K562 (cell line): Measurements from ENCODE around the gene TMEM151A. TPM values are rescaled to one million over a fixed set of nuclear protein-coding genes. Genes with fewer than 3 reads are reported as not detected.

ENCODE experiments used
- ARID2 ChIP-seq: fragments of 450-650 bp; IDR thresholded peaks from 2 replicates; pipeline ENCODE4 v1.6.1; 2017; ENCODE audit warnings: antibody characterized with exemption, mild to moderate bottlenecking
- COPS2 ChIP-seq: fragments of 450-650 bp; conservative IDR thresholded peaks from 2 replicates; pipeline ENCODE4 v1.6.1; 2016; ENCODE audit warnings: mild to moderate bottlenecking, moderate library complexity
- CREM ChIP-seq: IDR thresholded peaks from 2 replicates; pipeline ENCODE4 v1.6.1; 2014; ENCODE audit warnings: antibody characterized with exemption, low read depth
- CTBP1 ChIP-seq: fragments of 450-650 bp; IDR thresholded peaks from 2 replicates; pipeline ENCODE4 v1.6.1; 2016; ENCODE audit warnings: borderline replicate concordance
- FOSL1 ChIP-seq: fragments of 200-800 bp; sonication (Bioruptor generic); conservative IDR thresholded peaks from 2 replicates; pipeline ENCODE4 v1.6.1; 2016; ENCODE audit warnings: missing genetic modification characterization, missing compliant biosample characterization
- FOXK1 ChIP-seq: sonication (generic); formaldehyde crosslinking; IDR thresholded peaks from 2 replicates; pipeline ENCODE4 v1.8.0; 2022; ENCODE audit warnings: missing genetic modification reagents, mild to moderate bottlenecking, borderline replicate concordance
- GABPB1 ChIP-seq: sonication (generic); formaldehyde crosslinking; IDR thresholded peaks from 2 replicates; pipeline ENCODE4 v1.8.0; 2022; ENCODE audit warnings: mild to moderate bottlenecking, missing genetic modification reagents
- IFI16 ChIP-seq: fragments of 250-450 bp; sonication (Bioruptor Pico); IDR thresholded peaks from 2 replicates; pipeline ENCODE4 v2.1.2; 2022; ENCODE audit warnings: mild to moderate bottlenecking, inconsistent platforms
- MTA3 ChIP-seq: fragments of 450-650 bp; formaldehyde crosslinking; IDR thresholded peaks from 2 replicates; pipeline ENCODE4 v1.6.1; 2017; ENCODE audit warnings: mild to moderate bottlenecking, borderline replicate concordance
- MXI1 ChIP-seq: IDR thresholded peaks from 2 replicates; pipeline ENCODE4 v1.6.1; 2011; ENCODE audit warnings: low read depth, mild to moderate bottlenecking, improper control_type of control experiment, low read length
- MYNN ChIP-seq, 2 experiments: sonication (generic); formaldehyde crosslinking in 1 of 2; IDR thresholded peaks; 2 replicates each; pipeline versions ENCODE4 v1.5.0 to v1.6.1; 2016 to 2020; ENCODE audit warnings: antibody characterized with exemption in 1 of 2, missing genetic modification reagents in 1 of 2
- POLR2A ChIP-seq: fragments of 450-650 bp; conservative IDR thresholded peaks from 2 replicates; pipeline ENCODE4 v1.6.1; 2016
- POLR2G ChIP-seq: fragments of 200-400 bp; formaldehyde crosslinking; IDR thresholded peaks from 2 replicates; pipeline ENCODE4 v1.6.1; 2017; ENCODE audit warnings: low read depth, mild to moderate bottlenecking, antibody characterized with exemption, low read length, moderate library complexity
- SIN3A ChIP-seq, 2 experiments: fragments of 150-350 bp in 1 of 2; IDR thresholded peaks; 2 replicates each; pipeline ENCODE4 v1.6.1; 2011 to 2016; ENCODE audit warnings: borderline replicate concordance in 2 of 2, low read depth in 2 of 2, low read length in 2 of 2, mild to moderate bottlenecking in 2 of 2, moderate library complexity in 2 of 2; ENCODE audit not compliant: control insufficient read depth in 1 of 2
- SP1 ChIP-seq: sonication (generic); formaldehyde crosslinking; IDR thresholded peaks from 2 replicates; pipeline ENCODE4 v1.8.1; 2022; ENCODE audit warnings: mild to moderate bottlenecking, missing genetic modification reagents
- SPI1 ChIP-seq: IDR thresholded peaks from 2 replicates; pipeline ENCODE4 v1.6.1; 2011; ENCODE audit warnings: low read depth, low read length, control low read depth, borderline replicate concordance
- WHSC1 ChIP-seq: IDR thresholded peaks from one replicate; pipeline ENCODE4 v1.6.1; 2012; ENCODE audit warnings: low read length, control low read depth, inconsistent platforms
- polyA plus RNA-seq, 8 experiments: library from polyadenylated mRNA; depleted of rRNA in 4 of 8; stranded (reverse) in 5 of 8; unstranded in 3 of 8; fragments of >200 nt; fragmentation: Nextera tagmentation in 2 of 8; fragmentation: Illumina TruSeq in 1 of 8; extraction: Ambion mirVana in 2 of 8; extraction: Trizol in 1 of 8; gene quantifications; 2 replicates each; pipeline versions ENCODE4 v1.2.1 to v1.2.3, GENCODE V29; 2011 to 2014; ENCODE audit warnings: inconsistent platforms in 1 of 8, missing spikeins in 1 of 8
- total RNA-seq, 7 experiments: library from RNA; depleted of rRNA in 6 of 7; stranded (reverse); fragments of >200 nt in 6 of 7; fragmentation: Illumina TruSeq in 2 of 7; extraction: Trizol in 2 of 7; gene quantifications; 2 replicates each; pipeline versions ENCODE4 v1.2.1 to v1.2.3, GENCODE V29; 2011 to 2021; ENCODE audit warnings: low replicate concordance in 1 of 7
- TF ChIP-seq, protein P1 (sequence below), 2 experiments: fragments of 450-650 bp in 1 of 2; sonication (generic) in 1 of 2; formaldehyde crosslinking in 1 of 2; IDR thresholded peaks in 1 of 2; conservative IDR thresholded peaks in 1 of 2; 2 replicates each; pipeline versions ENCODE4 v1.6.1 to v1.8.1; 2016 to 2023; ENCODE audit warnings: mild to moderate bottlenecking in 2 of 2, moderate library complexity in 2 of 2, inconsistent platforms in 1 of 2, missing genetic modification reagents in 1 of 2
- TF ChIP-seq, protein P2 (sequence below): sonication (generic); formaldehyde crosslinking; IDR thresholded peaks from 2 replicates; pipeline ENCODE4 v1.8.0; 2022; ENCODE audit warnings: mild to moderate bottlenecking, missing genetic modification reagents, borderline replicate concordance
- TF ChIP-seq, protein P3 (sequence below): fragments of 450-650 bp; IDR thresholded peaks from 2 replicates; pipeline ENCODE4 v1.6.1; 2017; ENCODE audit warnings: antibody characterized with exemption
- TF ChIP-seq, protein P4 (sequence below): sonication (generic); formaldehyde crosslinking; IDR thresholded peaks from 2 replicates; pipeline ENCODE4 v1.8.1; 2023; ENCODE audit warnings: mild to moderate bottlenecking, missing genetic modification reagents

Gene TMEM151A
- total and polyA plus RNA-seq, 9 of the 15 experiments (the other 6 are each of a cell fraction or from before 2014, with no cell fraction given) = not detected

DNA sequence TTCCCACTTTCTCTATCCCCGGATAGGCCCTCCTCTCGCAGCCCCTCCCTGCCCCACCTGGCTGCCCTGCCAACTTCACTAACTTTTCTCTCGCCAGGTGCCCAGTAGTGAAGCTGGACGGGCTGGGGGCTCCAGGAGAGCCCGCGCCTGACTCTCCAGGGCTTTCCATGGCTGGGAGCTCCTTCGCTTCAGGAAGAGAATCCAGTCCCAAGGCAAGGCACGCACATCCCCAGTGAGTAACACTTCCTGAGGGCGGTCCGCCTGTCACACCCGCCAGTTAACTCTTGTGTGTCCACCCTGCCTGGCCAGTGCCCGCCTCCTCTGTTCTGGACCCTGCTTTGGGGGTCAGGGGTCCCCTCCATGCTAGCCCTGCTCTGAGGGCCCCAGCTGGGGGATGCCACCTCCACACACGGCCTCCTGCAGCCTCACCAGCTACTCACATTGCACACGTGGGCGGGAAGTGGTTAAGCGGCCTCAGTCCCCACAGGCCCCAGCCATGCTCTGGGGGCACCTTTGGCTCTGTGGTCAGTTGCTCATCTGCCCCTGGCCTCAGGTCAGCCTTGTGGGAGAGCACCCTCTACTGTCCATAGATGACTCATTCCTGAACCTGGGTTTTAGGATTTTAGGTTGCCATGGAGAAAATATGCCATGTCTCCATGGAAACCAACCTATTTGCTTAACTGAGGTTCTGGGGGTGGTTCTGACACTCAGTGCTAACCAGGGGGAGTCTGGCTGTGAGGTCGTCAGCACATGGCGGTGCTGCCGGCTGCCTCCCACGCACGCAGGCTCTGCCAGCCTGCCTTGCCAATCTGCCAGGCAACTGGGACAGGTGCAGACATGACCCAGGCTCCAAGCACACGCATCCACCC is 44.8 kb downstream of the TMEM151A start, which contains the start of gene RIN1 (continued):
- TF ChIP-seq, protein P1, sequence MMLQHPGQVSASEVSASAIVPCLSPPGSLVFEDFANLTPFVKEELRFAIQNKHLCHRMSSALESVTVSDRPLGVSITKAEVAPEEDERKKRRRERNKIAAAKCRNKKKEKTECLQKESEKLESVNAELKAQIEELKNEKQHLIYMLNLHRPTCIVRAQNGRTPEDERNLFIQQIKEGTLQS (IDR thresholded peaks at IDR 0.05) = peak; percentile 81
- TF ChIP-seq, protein P1 (CRISPR knock-in tag; conservative IDR thresholded peaks at IDR 0.05) = no peak
- TF ChIP-seq MTA3 (peak; percentile 41; the same call in 1 of the 2 replicates), CREM (peak; percentile 61), POLR2A (peak; percentile 45; the same call in 1 of the 2 replicates), MXI1 (peak; percentile 72; the same call in 1 of the 2 replicates), POLR2G (peak; percentile 29), GABPB1 (CRISPR knock-in tag) (peak; percentile 75), MYNN (IDR thresholded peaks at IDR 0.05) (peak; percentile 99), MYNN (CRISPR knock-in tag; IDR thresholded peaks at IDR 0.05) (peak; percentile 29; the same call in 1 of the 2 replicates), SPI1 (no peak), FOXK1 (CRISPR knock-in tag) (0 out of 2 replicates have a peak, but pooled peaks have one; percentile 39), WHSC1 (no peak), COPS2 (no peak), SP1 (CRISPR knock-in tag) (peak; percentile 48; the same call in 1 of the 2 replicates), FOSL1 (tag) (peak; percentile 96), IFI16 (CRISPR knock-in tag) (no peak), SIN3A (IDR thresholded peaks at IDR 0.05; ENCODE audit: borderline replicate concordance in 2 of 2, control insufficient read depth in 1 of 2, low read depth in 2 of 2, low read length in 2 of 2) (peak in 1 of 2 experiments; percentile 59; a peak in 1 of 4 replicates), CTBP1 (peak; percentile 60; the same call in 1 of the 2 replicates), ARID2 (no peak)
- TF ChIP-seq, protein P2, sequence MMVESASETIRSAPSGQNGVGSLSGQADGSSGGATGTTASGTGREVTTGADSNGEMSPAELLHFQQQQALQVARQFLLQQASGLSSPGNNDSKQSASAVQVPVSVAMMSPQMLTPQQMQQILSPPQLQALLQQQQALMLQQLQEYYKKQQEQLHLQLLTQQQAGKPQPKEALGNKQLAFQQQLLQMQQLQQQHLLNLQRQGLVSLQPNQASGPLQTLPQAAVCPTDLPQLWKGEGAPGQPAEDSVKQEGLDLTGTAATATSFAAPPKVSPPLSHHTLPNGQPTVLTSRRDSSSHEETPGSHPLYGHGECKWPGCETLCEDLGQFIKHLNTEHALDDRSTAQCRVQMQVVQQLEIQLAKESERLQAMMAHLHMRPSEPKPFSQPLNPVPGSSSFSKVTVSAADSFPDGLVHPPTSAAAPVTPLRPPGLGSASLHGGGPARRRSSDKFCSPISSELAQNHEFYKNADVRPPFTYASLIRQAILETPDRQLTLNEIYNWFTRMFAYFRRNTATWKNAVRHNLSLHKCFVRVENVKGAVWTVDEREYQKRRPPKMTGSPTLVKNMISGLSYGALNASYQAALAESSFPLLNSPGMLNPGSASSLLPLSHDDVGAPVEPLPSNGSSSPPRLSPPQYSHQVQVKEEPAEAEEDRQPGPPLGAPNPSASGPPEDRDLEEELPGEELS = peak; percentile 89
- TF ChIP-seq, protein P3, sequence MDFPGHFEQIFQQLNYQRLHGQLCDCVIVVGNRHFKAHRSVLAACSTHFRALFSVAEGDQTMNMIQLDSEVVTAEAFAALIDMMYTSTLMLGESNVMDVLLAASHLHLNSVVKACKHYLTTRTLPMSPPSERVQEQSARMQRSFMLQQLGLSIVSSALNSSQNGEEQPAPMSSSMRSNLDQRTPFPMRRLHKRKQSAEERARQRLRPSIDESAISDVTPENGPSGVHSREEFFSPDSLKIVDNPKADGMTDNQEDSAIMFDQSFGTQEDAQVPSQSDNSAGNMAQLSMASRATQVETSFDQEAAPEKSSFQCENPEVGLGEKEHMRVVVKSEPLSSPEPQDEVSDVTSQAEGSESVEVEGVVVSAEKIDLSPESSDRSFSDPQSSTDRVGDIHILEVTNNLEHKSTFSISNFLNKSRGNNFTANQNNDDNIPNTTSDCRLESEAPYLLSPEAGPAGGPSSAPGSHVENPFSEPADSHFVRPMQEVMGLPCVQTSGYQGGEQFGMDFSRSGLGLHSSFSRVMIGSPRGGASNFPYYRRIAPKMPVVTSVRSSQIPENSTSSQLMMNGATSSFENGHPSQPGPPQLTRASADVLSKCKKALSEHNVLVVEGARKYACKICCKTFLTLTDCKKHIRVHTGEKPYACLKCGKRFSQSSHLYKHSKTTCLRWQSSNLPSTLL = no peak
- TF ChIP-seq, protein P4, sequence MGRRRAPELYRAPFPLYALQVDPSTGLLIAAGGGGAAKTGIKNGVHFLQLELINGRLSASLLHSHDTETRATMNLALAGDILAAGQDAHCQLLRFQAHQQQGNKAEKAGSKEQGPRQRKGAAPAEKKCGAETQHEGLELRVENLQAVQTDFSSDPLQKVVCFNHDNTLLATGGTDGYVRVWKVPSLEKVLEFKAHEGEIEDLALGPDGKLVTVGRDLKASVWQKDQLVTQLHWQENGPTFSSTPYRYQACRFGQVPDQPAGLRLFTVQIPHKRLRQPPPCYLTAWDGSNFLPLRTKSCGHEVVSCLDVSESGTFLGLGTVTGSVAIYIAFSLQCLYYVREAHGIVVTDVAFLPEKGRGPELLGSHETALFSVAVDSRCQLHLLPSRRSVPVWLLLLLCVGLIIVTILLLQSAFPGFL = no peak
